HEK293 (cell line): ENCODE measurements around the gene AMZ1.

ENCODE experiments used
- CTCF ChIA-PET: fragments of 350-600 bp; formaldehyde crosslinking; extraction: SDS; loops from one replicate; lab custom pipeline; 2021; ENCODE audit warnings: antibody characterized with exemption; lab: Yijun Ruan, JAX
- POLR2A ChIA-PET: fragments of 300-600 bp; formaldehyde crosslinking; extraction: SDS; loops from one replicate; lab custom pipeline; 2020; ENCODE audit warnings: antibody characterized with exemption, inconsistent platforms; lab: Yijun Ruan, JAX
- H3K27ac ChIP-seq: fragments of 200-500 bp; sonication (Bioruptor generic); 2 replicates; pipeline ENCODE4 v1.5.1; 2014; ENCODE audit warnings: low read depth, low read length, control low read depth, inconsistent platforms; ENCODE audit errors: extremely low read depth
- H3K36me3 ChIP-seq, 2 experiments: fragments of 200-500 bp in 1 of 2; sonication (Bioruptor generic) in 1 of 2; 1 replicate in 1 of 2; 2 replicates in 1 of 2; pipeline ENCODE4 v1.5.1; 2014 to 2017; ENCODE audit warnings: inconsistent platforms in 2 of 2, low read length in 2 of 2; ENCODE audit not compliant: control insufficient read depth in 2 of 2, insufficient read depth in 1 of 2
- H3K4me1 ChIP-seq: fragments of 200-500 bp; sonication (Bioruptor generic); 2 replicates; pipeline ENCODE4 v1.5.1; 2014; ENCODE audit warnings: mild to moderate bottlenecking, low read length, inconsistent platforms; ENCODE audit not compliant: control insufficient read depth, insufficient read depth
- H3K4me3 ChIP-seq: 2 replicates; pipeline ENCODE4 v1.5.1; 2011; ENCODE audit warnings: low read depth, mild to moderate bottlenecking, control low read depth, low read length, moderate library complexity
- H3K9me3 ChIP-seq: fragments of 200-500 bp; sonication (Bioruptor generic); 2 replicates; pipeline ENCODE4 v1.5.1; 2014; ENCODE audit warnings: low read depth, low read length, inconsistent platforms; ENCODE audit not compliant: control insufficient read depth, insufficient read depth
- BCL11A ChIP-seq: fragments of 450-650 bp; formaldehyde crosslinking; IDR thresholded peaks from 2 replicates; pipeline ENCODE4 v1.5.1; 2016; ENCODE audit warnings: low read depth, missing biosample characterization, missing genetic modification characterization
- EGR2 ChIP-seq: fragments of 450-650 bp; formaldehyde crosslinking; IDR thresholded peaks from 2 replicates; pipeline ENCODE4 v1.5.1; 2016; ENCODE audit warnings: low read depth, missing biosample characterization, missing genetic modification characterization
- RBAK ChIP-seq: fragments of 450-650 bp; formaldehyde crosslinking; IDR thresholded peaks from 2 replicates; pipeline ENCODE4 v1.5.1; 2016; ENCODE audit warnings: missing biosample characterization, missing genetic modification characterization
- ZBTB21 ChIP-seq: fragments of 450-650 bp; formaldehyde crosslinking; IDR thresholded peaks from 2 replicates; pipeline ENCODE4 v1.5.1; 2017; ENCODE audit warnings: missing biosample characterization, missing genetic modification characterization
- ZNF132 ChIP-seq: fragments of 450-650 bp; formaldehyde crosslinking; IDR thresholded peaks from 2 replicates; pipeline ENCODE4 v1.5.1; 2017; ENCODE audit warnings: missing biosample characterization, missing genetic modification characterization, borderline replicate concordance
- ZNF133 ChIP-seq: fragments of 450-650 bp; formaldehyde crosslinking; IDR thresholded peaks from 2 replicates; pipeline ENCODE4 v1.5.1; 2016; ENCODE audit warnings: missing biosample characterization, missing genetic modification characterization
- ZNF155 ChIP-seq: fragments of 450-650 bp; formaldehyde crosslinking; IDR thresholded peaks from 2 replicates; pipeline ENCODE4 v1.5.1; 2016; ENCODE audit warnings: missing biosample characterization, missing genetic modification characterization
- ZNF157 ChIP-seq: fragments of 450-650 bp; formaldehyde crosslinking; IDR thresholded peaks from 2 replicates; pipeline ENCODE4 v1.5.1; 2016; ENCODE audit warnings: missing biosample characterization, missing genetic modification characterization
- ZNF335 ChIP-seq: fragments of 450-650 bp; formaldehyde crosslinking; conservative IDR thresholded peaks from 2 replicates; pipeline ENCODE4 v1.5.1; 2016; ENCODE audit warnings: missing biosample characterization, missing genetic modification characterization
- ZNF510 ChIP-seq: fragments of 450-650 bp; formaldehyde crosslinking; IDR thresholded peaks from 2 replicates; pipeline ENCODE4 v1.5.1; 2018; ENCODE audit warnings: mild to moderate bottlenecking, missing genetic modification characterization, missing biosample characterization; ENCODE audit not compliant: insufficient replicate concordance
- ZNF514 ChIP-seq: fragments of 450-650 bp; formaldehyde crosslinking; IDR thresholded peaks from 2 replicates; pipeline ENCODE4 v1.5.1; 2016; ENCODE audit warnings: missing biosample characterization, missing genetic modification characterization
- ZNF544 ChIP-seq: fragments of 450-650 bp; formaldehyde crosslinking; IDR thresholded peaks from 2 replicates; pipeline ENCODE4 v1.5.0; 2017; ENCODE audit warnings: missing biosample characterization, missing genetic modification characterization
- ZNF621 ChIP-seq: fragments of 450-650 bp; formaldehyde crosslinking; IDR thresholded peaks from 2 replicates; pipeline ENCODE4 v1.5.1; 2017; ENCODE audit warnings: missing biosample characterization, missing genetic modification characterization
- ZNF658 ChIP-seq: fragments of 450-650 bp; formaldehyde crosslinking; IDR thresholded peaks from 2 replicates; pipeline ENCODE4; 2016; ENCODE audit warnings: missing biosample characterization, missing genetic modification characterization
- ZNF843 ChIP-seq: fragments of 450-650 bp; formaldehyde crosslinking; IDR thresholded peaks from 2 replicates; pipeline ENCODE4 v1.5.1; 2016; ENCODE audit warnings: missing biosample characterization, missing genetic modification characterization
- ZSCAN23 ChIP-seq: fragments of 450-650 bp; formaldehyde crosslinking; IDR thresholded peaks from 2 replicates; pipeline ENCODE4 v1.5.1; 2016; ENCODE audit warnings: missing biosample characterization, missing genetic modification characterization
- ZXDB ChIP-seq: fragments of 450-650 bp; formaldehyde crosslinking; IDR thresholded peaks from 2 replicates; pipeline ENCODE4 v1.5.1; 2016; ENCODE audit warnings: missing biosample characterization, missing genetic modification characterization
- TF ChIP-seq, protein P1 (sequence below): fragments of 450-650 bp; formaldehyde crosslinking; IDR thresholded peaks from 2 replicates; pipeline ENCODE4 v1.5.1; 2016; ENCODE audit warnings: missing biosample characterization, missing genetic modification characterization
- TF ChIP-seq, protein P2 (sequence below): fragments of 450-650 bp; formaldehyde crosslinking; optimal IDR thresholded peaks from 2 replicates; pipeline ENCODE3; 2016; ENCODE audit warnings: missing biosample characterization, mild to moderate bottlenecking, missing genetic modification characterization
- TF ChIP-seq, protein P3 (sequence below): fragments of 450-650 bp; formaldehyde crosslinking; IDR thresholded peaks from 2 replicates; pipeline ENCODE4 v1.5.1; 2016; ENCODE audit warnings: missing biosample characterization, missing genetic modification characterization

AMZ1 gene

DNA sequence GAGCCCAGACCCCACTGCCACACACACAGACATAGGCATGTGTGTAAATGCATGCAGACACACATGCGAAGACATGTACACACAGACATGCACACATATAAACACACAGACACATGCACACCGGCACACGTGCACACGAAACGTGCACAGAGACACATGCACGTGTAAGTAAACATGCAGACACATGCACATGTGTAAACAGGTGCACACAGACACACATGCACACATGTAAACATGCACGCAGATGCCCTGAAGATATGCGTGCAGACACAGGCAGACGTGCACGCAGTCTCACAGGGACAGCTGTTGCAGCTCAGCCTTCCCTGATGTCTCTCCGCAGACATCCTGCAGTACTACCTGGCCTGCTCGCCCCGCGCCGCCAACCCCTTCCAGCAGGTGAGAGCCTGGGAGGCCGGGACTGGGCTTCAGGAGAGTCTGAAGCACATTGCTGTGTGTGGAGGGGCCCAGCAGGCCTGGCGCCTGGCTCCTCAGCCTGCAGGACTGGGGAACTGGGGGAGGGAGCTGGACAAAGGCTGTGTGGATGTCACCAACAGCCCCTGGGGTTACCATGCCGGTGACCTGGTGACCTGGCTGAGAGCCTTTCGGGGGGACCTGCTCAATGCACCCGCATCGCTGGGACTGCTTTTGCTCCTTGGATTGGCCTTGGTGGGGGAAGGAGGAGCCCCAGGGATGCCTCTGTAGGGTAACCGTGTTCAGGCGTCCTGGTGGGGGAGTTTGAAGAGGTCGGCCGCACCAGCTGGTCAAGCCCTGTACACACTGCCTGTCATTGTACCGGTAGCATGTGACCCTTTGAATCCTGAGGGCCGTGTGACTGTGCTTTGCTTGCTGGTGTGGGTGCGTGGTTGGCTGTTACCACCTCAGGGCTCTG is 35.9 kb upstream of the AMZ1 start:
- CTCF ChIA-PET = interaction anchor here (0.5 to 1.6 kb wide), 4 partner anchors 17 to 168 kb away, joined by 3 to 5 read pairs (median 3); no protein-coding TSS in a partner anchor
- peaks cover 0 to 60% of the 10 kb centered on the region in 2 experiments; a peak in 1 of 3 replicates for H3K36me3 ChIP-seq
- no peak for TF ChIP-seq ZXDB (tag by site-specific recombination)
- no peak for TF ChIP-seq ZNF843 (tag by site-specific recombination)

DNA sequence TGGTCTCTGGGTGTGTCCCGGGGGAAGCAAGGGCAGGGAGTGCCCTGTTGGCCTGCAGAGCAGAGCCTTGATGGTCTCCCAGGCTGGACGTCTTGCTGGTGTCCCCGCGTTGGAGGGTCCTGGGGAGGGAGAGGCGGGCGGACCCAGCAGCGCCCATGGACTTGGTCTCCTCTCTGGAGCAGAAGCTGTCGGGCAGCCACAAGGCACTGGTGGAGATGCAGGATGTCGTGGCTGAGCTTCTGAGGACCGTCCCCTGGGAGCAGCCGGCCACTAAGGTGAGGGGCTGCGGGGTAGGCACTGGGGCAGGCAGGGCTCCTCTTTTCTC is 35.3 kb upstream of the AMZ1 start:
- CTCF ChIA-PET = interaction anchor here (0.8 kb wide), 1 partner anchor 44 kb away, joined by 3 read pairs; no protein-coding TSS in a partner anchor
- H3K4me1 ChIP-seq = no peaks in the 10 kb centered on the region
- no peaks in the 10 kb centered on the region for H3K9me3 ChIP-seq
- POLR2A ChIA-PET = no interaction called here
- TF ChIP-seq ZNF621 (tag by site-specific recombination) (no peak), RBAK (tag by site-specific recombination) (no peak), ZNF658 (no peak), ZNF544 (tag by site-specific recombination) (no peak), ZNF155 (no peak), ZSCAN23 (tag by site-specific recombination) (no peak), ZNF132 (tag by site-specific recombination) (no peak), ZNF514 (tag by site-specific recombination) (no peak), ZNF335 (tag by site-specific recombination) (no peak), ZNF157 (tag by site-specific recombination) (no peak), ZBTB21 (tag by site-specific recombination) (no peak), ZNF510 (tag by site-specific recombination) (no peak), ZNF133 (no peak), EGR2 (no peak), BCL11A (tag by site-specific recombination) (no peak)
- TF ChIP-seq, protein P1, sequence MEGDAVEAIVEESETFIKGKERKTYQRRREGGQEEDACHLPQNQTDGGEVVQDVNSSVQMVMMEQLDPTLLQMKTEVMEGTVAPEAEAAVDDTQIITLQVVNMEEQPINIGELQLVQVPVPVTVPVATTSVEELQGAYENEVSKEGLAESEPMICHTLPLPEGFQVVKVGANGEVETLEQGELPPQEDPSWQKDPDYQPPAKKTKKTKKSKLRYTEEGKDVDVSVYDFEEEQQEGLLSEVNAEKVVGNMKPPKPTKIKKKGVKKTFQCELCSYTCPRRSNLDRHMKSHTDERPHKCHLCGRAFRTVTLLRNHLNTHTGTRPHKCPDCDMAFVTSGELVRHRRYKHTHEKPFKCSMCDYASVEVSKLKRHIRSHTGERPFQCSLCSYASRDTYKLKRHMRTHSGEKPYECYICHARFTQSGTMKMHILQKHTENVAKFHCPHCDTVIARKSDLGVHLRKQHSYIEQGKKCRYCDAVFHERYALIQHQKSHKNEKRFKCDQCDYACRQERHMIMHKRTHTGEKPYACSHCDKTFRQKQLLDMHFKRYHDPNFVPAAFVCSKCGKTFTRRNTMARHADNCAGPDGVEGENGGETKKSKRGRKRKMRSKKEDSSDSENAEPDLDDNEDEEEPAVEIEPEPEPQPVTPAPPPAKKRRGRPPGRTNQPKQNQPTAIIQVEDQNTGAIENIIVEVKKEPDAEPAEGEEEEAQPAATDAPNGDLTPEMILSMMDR = no peak
- TF ChIP-seq, protein P2, sequence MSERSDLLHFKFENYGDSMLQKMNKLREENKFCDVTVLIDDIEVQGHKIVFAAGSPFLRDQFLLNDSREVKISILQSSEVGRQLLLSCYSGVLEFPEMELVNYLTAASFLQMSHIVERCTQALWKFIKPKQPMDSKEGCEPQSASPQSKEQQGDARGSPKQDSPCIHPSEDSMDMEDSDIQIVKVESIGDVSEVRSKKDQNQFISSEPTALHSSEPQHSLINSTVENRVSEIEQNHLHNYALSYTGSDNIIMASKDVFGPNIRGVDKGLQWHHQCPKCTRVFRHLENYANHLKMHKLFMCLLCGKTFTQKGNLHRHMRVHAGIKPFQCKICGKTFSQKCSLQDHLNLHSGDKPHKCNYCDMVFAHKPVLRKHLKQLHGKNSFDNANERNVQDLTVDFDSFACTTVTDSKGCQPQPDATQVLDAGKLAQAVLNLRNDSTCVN = no peak
- TF ChIP-seq, protein P3, sequence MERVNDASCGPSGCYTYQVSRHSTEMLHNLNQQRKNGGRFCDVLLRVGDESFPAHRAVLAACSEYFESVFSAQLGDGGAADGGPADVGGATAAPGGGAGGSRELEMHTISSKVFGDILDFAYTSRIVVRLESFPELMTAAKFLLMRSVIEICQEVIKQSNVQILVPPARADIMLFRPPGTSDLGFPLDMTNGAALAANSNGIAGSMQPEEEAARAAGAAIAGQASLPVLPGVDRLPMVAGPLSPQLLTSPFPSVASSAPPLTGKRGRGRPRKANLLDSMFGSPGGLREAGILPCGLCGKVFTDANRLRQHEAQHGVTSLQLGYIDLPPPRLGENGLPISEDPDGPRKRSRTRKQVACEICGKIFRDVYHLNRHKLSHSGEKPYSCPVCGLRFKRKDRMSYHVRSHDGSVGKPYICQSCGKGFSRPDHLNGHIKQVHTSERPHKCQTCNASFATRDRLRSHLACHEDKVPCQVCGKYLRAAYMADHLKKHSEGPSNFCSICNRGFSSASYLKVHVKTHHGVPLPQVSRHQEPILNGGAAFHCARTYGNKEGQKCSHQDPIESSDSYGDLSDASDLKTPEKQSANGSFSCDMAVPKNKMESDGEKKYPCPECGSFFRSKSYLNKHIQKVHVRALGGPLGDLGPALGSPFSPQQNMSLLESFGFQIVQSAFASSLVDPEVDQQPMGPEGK (tag by site-specific recombination) = no peak
- H3K4me3 ChIP-seq = no peak overlapping the region
- H3K36me3 ChIP-seq = peaks cover 0 to 60% of the 10 kb centered on the region in 2 experiments; a peak in 1 of 3 replicates
- no peak overlapping the region; the same call in 1 of the 2 replicates for H3K27ac ChIP-seq

More for the DNA sequence above, 35.9 kb upstream of the AMZ1 start:
- no peak overlapping the region for H3K4me3 ChIP-seq
- POLR2A ChIA-PET = no interaction called here
- H3K27ac ChIP-seq = no peak overlapping the region; the same call in 1 of the 2 replicates
- H3K9me3 ChIP-seq = no peaks in the 10 kb centered on the region
- H3K4me1 ChIP-seq = no peaks in the 10 kb centered on the region
